Naive thymus-derived CD8-positive, alpha-beta T cell (primary cell): ENCODE measurements around the gene RAB44. TPM values are rescaled to one million over a fixed set of nuclear protein-coding genes. Genes with fewer than 3 reads are reported as not detected.
A peak's percentile ranks its signal among the peaks of the same experiment; 100 is the strongest.

Experiments used
- ATAC-seq, 2 donors: fragments of 150-1000 bp; cut with Tn5 transposase in 1 of 2; sonication (Bioruptor Pico), chemical (Tn5 transposase) in 1 of 2; 1 replicate in 1 of 2; 2 replicates in 1 of 2; pipeline ENCODE4 v1.10.0; 2021; ENCODE audit warnings: mild to moderate bottlenecking in 2 of 2, moderate library complexity in 2 of 2
- POLR2A ChIA-PET: fragments of 350-600 bp; sonication (Branson Sonifier 250); formaldehyde crosslinking; loops from one replicate; lab custom pipeline; 2021; ENCODE audit warnings: antibody characterized with exemption; lab: Charles Lee
- DNase-seq, 10 donors: peaks; one replicate each; pipeline versions ENCODE4 v3.0.0 to v3.0.0-alpha.2; 2020 to 2022
- H3K27ac Mint-ChIP-seq, 10 donors: one replicate each; pipeline ENCODE4 v1.8.0; 2020 to 2022; ENCODE audit warnings: mild to moderate bottlenecking in 10 of 10, mixed read lengths in 10 of 10, moderate library complexity in 4 of 10, inconsistent platforms in 1 of 10
- H3K27me3 Mint-ChIP-seq, 5 donors: one replicate each; pipeline ENCODE4 v1.8.0; 2021 to 2022; ENCODE audit warnings: mixed read lengths in 5 of 5
- H3K36me3 Mint-ChIP-seq, 3 donors: one replicate each; pipeline ENCODE4 v1.8.0; 2020 to 2022; ENCODE audit warnings: mixed read lengths in 3 of 3, mild to moderate bottlenecking in 2 of 3, inconsistent platforms in 1 of 3
- H3K4me1 Mint-ChIP-seq, 4 donors: one replicate each; pipeline ENCODE4 v1.8.0; 2021 to 2022; ENCODE audit warnings: mixed read lengths in 4 of 4
- H3K4me3 Mint-ChIP-seq, 10 donors: one replicate each; pipeline ENCODE4 v1.8.0; 2020 to 2022; ENCODE audit warnings: mild to moderate bottlenecking in 10 of 10, mixed read lengths in 10 of 10, moderate library complexity in 6 of 10, inconsistent platforms in 1 of 10
- H3K9me3 Mint-ChIP-seq, 9 donors: one replicate each; pipeline ENCODE4 v1.8.0; 2020 to 2022; ENCODE audit warnings: mixed read lengths in 9 of 9, mild to moderate bottlenecking in 3 of 9, inconsistent platforms in 1 of 9, moderate library complexity in 1 of 9
- polyA plus RNA-seq, 3 donors: library from polyadenylated mRNA; unstranded; fragments of 300-500 nt; fragmentation: Illumina TruSeq; gene quantifications; one replicate each; pipeline ENCODE4 v1.2.3, GENCODE V29; 2021
- total RNA-seq, 8 experiments: library from RNA in 2 of 8; stranded (reverse) in 2 of 8; gene quantifications; one replicate each; pipeline ENCODE4 v1.2.3 and lab custom pipeline; 2021 to 2026

The RAB44 gene
- total and polyA plus RNA-seq, 5 experiments from 2014 or later: not detected

DNA sequence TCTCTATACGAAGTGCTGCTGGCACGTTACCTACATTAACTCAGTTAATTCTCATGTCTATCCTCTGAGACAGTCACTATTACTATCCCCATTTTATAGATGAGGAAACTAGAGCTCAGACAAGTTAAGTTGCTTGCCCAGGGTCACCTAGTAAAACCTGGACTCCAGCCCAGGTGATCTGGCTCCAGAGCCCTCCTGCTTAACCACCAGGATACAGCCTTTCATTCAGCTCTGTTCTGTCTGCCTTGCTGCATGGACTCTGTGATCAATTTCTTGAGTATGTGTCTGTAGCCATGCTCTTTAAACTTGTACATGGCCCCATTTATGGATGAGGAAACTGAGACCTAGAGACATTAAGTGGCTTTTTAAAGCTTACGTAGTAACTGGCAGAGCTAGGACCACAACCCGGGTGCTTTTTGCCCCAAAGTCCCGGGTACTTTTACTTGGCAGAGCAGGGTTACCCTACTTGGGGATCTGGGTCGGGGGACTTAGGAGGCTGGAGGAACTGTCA lies 14.4 kb upstream of the RAB44 start:
- DNase-seq (no peak), ATAC-seq (no peak)
- H3K4me3 Mint-ChIP-seq: peak overlapping the region in 1 of 10 donors; percentile 36
- peak overlapping the region in 3 of 10 donors; percentile 7 to 68 (median 64) for H3K27ac Mint-ChIP-seq
- H3K36me3 Mint-ChIP-seq: no peaks in the 10 kb centered on the region
- H3K9me3 Mint-ChIP-seq: no peaks in the 10 kb centered on the region
- POLR2A ChIA-PET: interaction anchor here (0.6 kb wide), 1 partner anchor 83 kb away, joined by 5 read pairs; no protein-coding TSS in a partner anchor
- peaks cover 13 to 51% (median 18%) of the 10 kb centered on the region in 4 donors for H3K4me1 Mint-ChIP-seq
- peaks cover 0 to 30% (median 4%) of the 10 kb centered on the region in 5 donors for H3K27me3 Mint-ChIP-seq

DNA sequence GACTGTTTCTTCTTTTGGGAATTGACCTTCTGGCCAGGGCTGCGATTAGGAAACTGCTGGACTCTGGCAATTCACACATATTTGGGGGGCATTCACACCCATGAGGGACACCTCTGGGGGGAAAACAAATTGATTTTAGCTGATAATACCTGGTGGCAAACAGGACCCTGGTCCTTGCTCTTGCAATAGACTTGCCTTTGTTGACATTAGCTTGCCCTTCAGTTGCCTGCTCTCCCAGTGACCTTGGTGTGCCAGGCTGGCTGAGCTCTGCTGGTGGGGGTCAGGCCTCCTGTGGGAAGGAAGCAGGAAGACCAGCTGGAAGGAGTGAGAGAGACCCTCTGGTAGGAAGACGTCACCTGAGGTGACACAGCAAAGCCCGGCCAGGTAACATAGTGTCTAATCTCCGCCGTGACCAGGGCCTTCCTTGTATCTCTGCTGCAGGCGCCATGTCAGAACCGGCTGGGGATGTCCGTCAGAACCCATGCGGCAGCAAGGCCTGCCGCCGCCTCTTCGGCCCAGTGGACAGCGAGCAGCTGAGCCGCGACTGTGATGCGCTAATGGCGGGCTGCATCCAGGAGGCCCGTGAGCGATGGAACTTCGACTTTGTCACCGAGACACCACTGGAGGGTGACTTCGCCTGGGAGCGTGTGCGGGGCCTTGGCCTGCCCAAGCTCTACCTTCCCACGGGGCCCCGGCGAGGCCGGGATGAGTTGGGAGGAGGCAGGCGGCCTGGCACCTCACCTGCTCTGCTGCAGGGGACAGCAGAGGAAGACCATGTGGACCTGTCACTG lies 13.8 kb upstream of the RAB44 start:
- H3K27ac Mint-ChIP-seq: peak overlapping the region in 2 of 10 donors; percentile 64 to 68
- H3K4me1 Mint-ChIP-seq: peaks cover 9 to 52% (median 13%) of the 10 kb centered on the region in 4 donors
- H3K9me3 Mint-ChIP-seq: no peaks in the 10 kb centered on the region
- POLR2A ChIA-PET: interaction anchor here (0.6 kb wide), 1 partner anchor 83 kb away, joined by 5 read pairs; no protein-coding TSS in a partner anchor
- peak overlapping the region in 1 of 10 donors; percentile 36 for H3K4me3 Mint-ChIP-seq
- no peaks in the 10 kb centered on the region for H3K36me3 Mint-ChIP-seq
- ATAC-seq (no peak), DNase-seq (no peak)
- H3K27me3 Mint-ChIP-seq: peaks cover 0 to 35% (median 4%) of the 10 kb centered on the region in 5 donors

DNA sequence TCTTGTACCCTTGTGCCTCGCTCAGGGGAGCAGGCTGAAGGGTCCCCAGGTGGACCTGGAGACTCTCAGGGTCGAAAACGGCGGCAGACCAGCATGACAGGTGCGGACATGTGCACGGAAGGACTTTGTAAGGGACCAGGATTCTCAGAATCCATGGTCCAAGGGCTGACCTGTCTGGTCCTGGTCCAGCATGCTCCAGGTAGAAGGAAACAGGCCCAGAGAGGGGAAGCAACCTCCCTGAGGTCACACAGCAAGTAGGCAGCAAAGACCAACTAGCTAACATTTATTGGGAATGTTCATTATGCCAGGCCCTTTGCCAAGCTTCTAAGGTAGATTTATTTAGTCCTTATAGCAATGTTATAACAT lies 13.2 kb upstream of the RAB44 start:
- Mint-ChIP-seq H3K4me1 (peaks cover 7 to 50% (median 11%) of the 10 kb centered on the region in 4 donors), H3K27ac (no peak overlapping the region)

DNA sequence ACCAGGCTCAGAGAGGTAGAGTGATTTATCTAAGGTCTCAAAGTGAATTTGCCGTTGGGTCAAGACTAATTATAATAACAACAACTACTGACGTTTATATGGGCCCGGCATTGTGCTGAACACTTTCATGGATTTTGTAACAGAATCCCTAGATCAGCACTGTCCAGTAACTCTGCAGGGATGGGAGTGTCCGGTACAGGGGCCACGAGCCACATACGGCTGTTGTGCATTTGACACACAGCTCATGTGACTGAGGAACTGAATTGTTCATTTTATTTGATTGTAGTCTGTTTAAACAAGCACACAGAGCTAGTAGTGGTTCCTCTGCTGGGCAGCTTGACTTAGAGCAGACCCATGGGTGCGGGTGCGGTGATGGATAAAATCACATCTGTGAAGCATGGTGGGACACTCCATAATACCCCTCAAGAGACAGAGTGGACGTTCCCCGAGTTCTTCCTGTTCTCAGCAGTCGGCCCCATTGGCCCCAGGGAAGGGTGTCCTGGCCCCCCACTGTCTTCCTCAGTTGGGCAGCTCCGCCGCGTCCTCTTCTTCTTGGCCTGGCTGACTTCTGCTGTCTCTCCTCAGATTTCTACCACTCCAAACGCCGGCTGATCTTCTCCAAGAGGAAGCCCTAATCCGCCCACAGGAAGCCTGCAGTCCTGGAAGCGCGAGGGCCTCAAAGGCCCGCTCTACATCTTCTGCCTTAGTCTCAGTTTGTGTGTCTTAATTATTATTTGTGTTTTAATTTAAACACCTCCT lies 12.3 kb upstream of the RAB44 start:
- Mint-ChIP-seq H3K9me3 (no peaks in the 10 kb centered on the region), H3K4me3 (no peak overlapping the region), H3K27ac (no peak overlapping the region), H3K36me3 (no peaks in the 10 kb centered on the region), H3K4me1 (peaks cover 5 to 54% (median 7%) of the 10 kb centered on the region in 4 donors), H3K27me3 (peaks cover 0 to 35% (median 4%) of the 10 kb centered on the region in 5 donors)
- no peak for ATAC-seq
- POLR2A ChIA-PET: interaction anchor here (0.6 kb wide), 1 partner anchor 78 kb away, joined by 3 read pairs; no protein-coding TSS in a partner anchor
- no peak for DNase-seq

More for the DNA sequence above, 13.2 kb upstream of the RAB44 start:
- no peak for DNase-seq
- Mint-ChIP-seq H3K4me3 (no peak overlapping the region), H3K36me3 (no peaks in the 10 kb centered on the region), H3K27me3 (peaks cover 0 to 35% (median 4%) of the 10 kb centered on the region in 5 donors), H3K9me3 (no peaks in the 10 kb centered on the region)
- POLR2A ChIA-PET: no interaction called here
- no peak for ATAC-seq

DNA sequence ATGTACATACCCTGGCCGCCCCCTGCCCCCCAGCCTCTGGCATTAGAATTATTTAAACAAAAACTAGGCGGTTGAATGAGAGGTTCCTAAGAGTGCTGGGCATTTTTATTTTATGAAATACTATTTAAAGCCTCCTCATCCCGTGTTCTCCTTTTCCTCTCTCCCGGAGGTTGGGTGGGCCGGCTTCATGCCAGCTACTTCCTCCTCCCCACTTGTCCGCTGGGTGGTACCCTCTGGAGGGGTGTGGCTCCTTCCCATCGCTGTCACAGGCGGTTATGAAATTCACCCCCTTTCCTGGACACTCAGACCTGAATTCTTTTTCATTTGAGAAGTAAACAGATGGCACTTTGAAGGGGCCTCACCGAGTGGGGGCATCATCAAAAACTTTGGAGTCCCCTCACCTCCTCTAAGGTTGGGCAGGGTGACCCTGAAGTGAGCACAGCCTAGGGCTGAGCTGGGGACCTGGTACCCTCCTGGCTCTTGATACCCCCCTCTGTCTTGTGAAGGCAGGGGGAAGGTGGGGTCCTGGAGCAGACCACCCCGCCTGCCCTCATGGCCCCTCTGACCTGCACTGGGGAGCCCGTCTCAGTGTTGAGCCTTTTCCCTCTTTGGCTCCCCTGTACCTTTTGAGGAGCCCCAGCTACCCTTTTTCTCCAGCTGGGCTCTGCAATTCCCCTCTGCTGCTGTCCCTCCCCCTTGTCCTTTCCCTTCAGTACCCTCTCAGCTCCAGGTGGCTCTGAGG lies 11.5 kb upstream of the RAB44 start:
- Mint-ChIP-seq H3K4me3 (no peak overlapping the region), H3K27ac (peak overlapping the region in 1 of 10 donors; percentile 7), H3K9me3 (no peaks in the 10 kb centered on the region), H3K27me3 (peaks cover 0 to 32% (median 4%) of the 10 kb centered on the region in 5 donors), H3K36me3 (no peaks in the 10 kb centered on the region), H3K4me1 (peaks cover 0 to 54% (median 0%) of the 10 kb centered on the region in 4 donors)
- DNase-seq (no peak), ATAC-seq (no peak)
- POLR2A ChIA-PET: interaction anchor here (0.6 kb wide), 1 partner anchor 77 kb away, joined by 3 read pairs; no protein-coding TSS in a partner anchor

DNA sequence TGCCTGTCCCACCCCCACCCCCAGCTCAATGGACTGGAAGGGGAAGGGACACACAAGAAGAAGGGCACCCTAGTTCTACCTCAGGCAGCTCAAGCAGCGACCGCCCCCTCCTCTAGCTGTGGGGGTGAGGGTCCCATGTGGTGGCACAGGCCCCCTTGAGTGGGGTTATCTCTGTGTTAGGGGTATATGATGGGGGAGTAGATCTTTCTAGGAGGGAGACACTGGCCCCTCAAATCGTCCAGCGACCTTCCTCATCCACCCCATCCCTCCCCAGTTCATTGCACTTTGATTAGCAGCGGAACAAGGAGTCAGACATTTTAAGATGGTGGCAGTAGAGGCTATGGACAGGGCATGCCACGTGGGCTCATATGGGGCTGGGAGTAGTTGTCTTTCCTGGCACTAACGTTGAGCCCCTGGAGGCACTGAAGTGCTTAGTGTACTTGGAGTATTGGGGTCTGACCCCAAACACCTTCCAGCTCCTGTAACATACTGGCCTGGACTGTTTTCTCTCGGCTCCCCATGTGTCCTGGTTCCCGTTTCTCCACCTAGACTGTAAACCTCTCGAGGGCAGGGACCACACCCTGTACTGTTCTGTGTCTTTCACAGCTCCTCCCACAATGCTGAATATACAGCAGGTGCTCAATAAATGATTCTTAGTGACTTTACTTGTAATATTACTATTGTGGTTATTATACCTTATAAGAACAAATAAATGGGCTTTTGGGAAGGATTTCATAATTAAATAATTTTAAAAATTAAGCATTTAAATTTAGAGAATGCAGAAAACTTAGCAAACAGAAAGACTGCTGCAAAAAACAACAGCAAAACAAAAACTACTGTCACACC lies 10.7 kb upstream of the RAB44 start:
- DNase-seq (no peak), ATAC-seq (no peak)
- H3K4me1 Mint-ChIP-seq: peaks cover 0 to 58% (median 0%) of the 10 kb centered on the region in 4 donors
- H3K36me3 Mint-ChIP-seq: no peaks in the 10 kb centered on the region
- H3K9me3 Mint-ChIP-seq: no peaks in the 10 kb centered on the region
- H3K4me3 Mint-ChIP-seq: no peak overlapping the region
- peak overlapping the region in 2 of 10 donors; percentile 4 to 60 for H3K27ac Mint-ChIP-seq
- POLR2A ChIA-PET: no interaction called here
- H3K27me3 Mint-ChIP-seq: peaks cover 0 to 32% (median 4%) of the 10 kb centered on the region in 5 donors

DNA sequence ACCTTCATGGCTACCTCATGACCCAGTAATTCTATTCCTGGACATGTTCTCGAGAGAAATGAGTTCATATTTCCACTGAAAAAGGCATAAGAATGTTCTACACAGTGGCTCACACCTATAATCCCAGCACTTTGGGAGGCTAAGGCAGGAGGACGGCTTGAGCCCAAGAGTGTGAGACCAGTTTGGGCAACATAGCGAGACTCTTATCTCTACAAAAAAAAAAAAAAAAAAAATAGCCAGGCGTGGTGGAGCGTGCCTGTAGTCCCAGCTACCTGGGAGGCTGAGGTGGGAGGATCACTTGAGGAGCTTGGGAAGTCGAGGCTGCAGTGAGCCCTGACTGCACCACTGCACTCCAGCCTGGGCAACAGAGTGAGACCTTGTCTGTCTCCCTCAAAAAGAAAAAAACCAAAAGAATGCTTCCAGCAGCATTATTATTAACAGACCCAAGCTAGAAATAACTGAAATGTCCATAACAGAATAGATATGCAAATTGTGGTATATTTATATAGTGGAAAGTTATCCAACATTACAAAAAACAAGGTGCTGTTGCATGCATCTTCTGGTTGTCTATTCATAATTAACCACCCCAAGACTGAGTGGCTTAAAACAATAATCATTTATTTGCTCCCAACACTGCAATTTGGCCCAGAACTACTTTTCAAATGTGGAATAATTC lies 9.4 kb upstream of the RAB44 start:
- no peak for ATAC-seq
- DNase-seq: no peak
- Mint-ChIP-seq H3K4me3 (no peak overlapping the region), H3K27ac (no peak overlapping the region), H3K27me3 (peaks cover 0 to 28% (median 4%) of the 10 kb centered on the region in 5 donors), H3K4me1 (peaks cover 0 to 58% (median 4%) of the 10 kb centered on the region in 4 donors), H3K36me3 (no peaks in the 10 kb centered on the region), H3K9me3 (no peaks in the 10 kb centered on the region)
- POLR2A ChIA-PET: interaction anchor here (0.6 kb wide), 1 partner anchor 551 kb away, joined by 5 read pairs; no protein-coding TSS in a partner anchor

DNA sequence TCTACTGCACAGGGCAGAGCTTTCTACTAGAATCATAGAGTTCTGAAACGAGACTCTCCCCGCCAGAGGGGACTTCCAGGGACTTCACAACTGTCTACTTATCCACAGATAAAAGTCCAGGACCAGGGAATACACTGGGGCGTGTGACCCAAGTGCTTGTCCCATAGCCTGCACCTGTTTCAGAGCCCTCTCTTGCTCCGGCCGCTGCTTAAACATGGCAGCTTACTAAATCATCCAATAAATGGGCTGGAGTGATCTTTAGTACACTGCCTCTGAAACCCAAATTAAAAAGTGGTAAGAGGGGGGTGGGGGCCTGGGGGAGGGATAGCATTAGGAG lies 8.9 kb upstream of the RAB44 start:
- H3K27ac Mint-ChIP-seq: no peak overlapping the region
- H3K27me3 Mint-ChIP-seq: peaks cover 0 to 23% (median 4%) of the 10 kb centered on the region in 5 donors
- no peak for DNase-seq
- no peaks in the 10 kb centered on the region for H3K36me3 Mint-ChIP-seq
- POLR2A ChIA-PET: interaction anchor here (0.6 kb wide), 1 partner anchor 551 kb away, joined by 5 read pairs; no protein-coding TSS in a partner anchor
- no peaks in the 10 kb centered on the region for H3K9me3 Mint-ChIP-seq
- no peak for ATAC-seq
- peaks cover 0 to 58% (median 6%) of the 10 kb centered on the region in 4 donors for H3K4me1 Mint-ChIP-seq
- no peak overlapping the region for H3K4me3 Mint-ChIP-seq

DNA sequence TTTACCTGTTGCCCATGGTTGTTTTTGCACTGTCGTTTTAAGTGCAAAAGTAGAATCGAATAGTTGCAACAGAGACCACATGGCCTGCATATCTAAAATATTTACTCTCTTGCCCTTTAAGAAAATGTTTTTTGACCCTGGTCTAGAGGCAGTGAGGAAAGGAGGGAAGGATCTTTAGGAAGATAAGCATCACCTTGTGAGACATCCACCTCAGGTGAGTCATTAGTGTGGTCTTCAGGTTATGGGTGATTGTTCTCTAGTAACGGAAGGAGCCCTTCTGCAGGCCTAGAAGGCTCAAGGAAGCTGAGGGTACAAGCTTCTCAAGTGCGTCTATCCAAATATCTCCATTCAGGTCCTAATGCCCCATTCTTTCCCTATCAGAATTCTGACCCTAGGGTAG lies 6.6 kb upstream of the RAB44 start:
- H3K27me3 Mint-ChIP-seq: peaks cover 0 to 11% (median 0%) of the 10 kb centered on the region in 5 donors
- H3K9me3 Mint-ChIP-seq: no peaks in the 10 kb centered on the region
- H3K4me1 Mint-ChIP-seq: peaks cover 0 to 56% (median 6%) of the 10 kb centered on the region in 4 donors
- POLR2A ChIA-PET: no interaction called here
- H3K27ac Mint-ChIP-seq: peak overlapping the region in 1 of 10 donors; percentile 66
- ATAC-seq (no peak), DNase-seq (no peak)
- no peak overlapping the region for H3K4me3 Mint-ChIP-seq
- no peaks in the 10 kb centered on the region for H3K36me3 Mint-ChIP-seq

DNA sequence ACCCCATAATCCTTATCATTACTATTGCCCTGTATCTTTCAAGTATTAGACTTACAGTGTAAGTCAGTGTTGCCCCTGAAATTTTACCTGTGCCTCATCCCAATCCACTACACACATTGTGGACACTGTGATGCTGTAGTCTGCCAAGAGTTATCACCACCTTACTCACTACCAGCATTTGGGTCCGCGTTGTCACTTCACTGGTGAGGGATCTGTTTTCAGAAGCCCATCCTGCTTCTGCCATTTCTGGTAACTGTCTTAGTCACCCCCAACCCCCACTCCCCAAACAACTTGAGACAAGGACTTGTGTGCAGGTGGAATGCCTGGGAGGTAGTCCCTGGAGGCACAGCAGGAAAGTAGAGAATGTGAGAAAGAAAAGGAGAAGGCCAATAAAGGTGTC lies 6.0 kb upstream of the RAB44 start:
- H3K27ac Mint-ChIP-seq: peak overlapping the region in 1 of 10 donors; percentile 66
- no peak overlapping the region for H3K4me3 Mint-ChIP-seq
- no peak for DNase-seq
- H3K9me3 Mint-ChIP-seq: no peaks in the 10 kb centered on the region
- no peak for ATAC-seq
- peaks cover 0 to 9% (median 0%) of the 10 kb centered on the region in 5 donors for H3K27me3 Mint-ChIP-seq
- H3K36me3 Mint-ChIP-seq: no peaks in the 10 kb centered on the region
- POLR2A ChIA-PET: no interaction called here
- H3K4me1 Mint-ChIP-seq: peaks cover 0 to 53% (median 6%) of the 10 kb centered on the region in 4 donors

DNA sequence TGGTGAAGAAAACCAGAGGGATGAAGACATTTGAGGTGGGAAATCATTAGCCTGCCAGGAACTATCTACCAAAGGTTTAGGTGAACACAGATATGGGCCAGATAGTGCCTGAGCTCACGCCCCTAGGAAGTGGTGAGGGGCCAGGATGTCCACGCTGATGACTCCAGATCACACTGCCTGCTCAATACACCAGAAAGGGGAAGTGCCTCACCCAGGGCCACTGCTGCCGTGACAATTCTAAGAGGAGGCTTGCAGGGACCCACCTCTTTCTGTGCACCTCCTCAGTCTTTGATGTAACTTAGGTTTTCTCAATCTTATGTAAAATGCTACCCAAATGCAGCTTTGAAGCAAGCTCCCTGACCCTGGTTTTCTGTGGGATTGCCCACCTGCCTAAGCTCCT lies 5.4 kb upstream of the RAB44 start:
- peaks cover 0 to 53% (median 6%) of the 10 kb centered on the region in 4 donors for H3K4me1 Mint-ChIP-seq
- H3K27me3 Mint-ChIP-seq: peaks cover 0 to 9% (median 0%) of the 10 kb centered on the region in 5 donors
- no peaks in the 10 kb centered on the region for H3K36me3 Mint-ChIP-seq
- H3K4me3 Mint-ChIP-seq: peak overlapping the region in 1 of 10 donors; percentile 7
- H3K9me3 Mint-ChIP-seq: no peaks in the 10 kb centered on the region
- peak overlapping the region in 3 of 10 donors; percentile 17 to 66 (median 50) for H3K27ac Mint-ChIP-seq
- ATAC-seq: peak; percentile 53 to 70
- DNase-seq: peak in 1 of 10 donors; percentile 35
- POLR2A ChIA-PET: no interaction called here
